HL-60 (cell line): Measurements from ENCODE around the gene PTPRN2.

Source experiments
- POLR2AphosphoS5 ChIP-seq: IDR thresholded peaks from 2 replicates; pipeline ENCODE4 v1.6.1; 2012; ENCODE audit warnings: low read depth
- TF ChIP-seq, protein P1 (sequence below): IDR thresholded peaks from one replicate; pipeline ENCODE4 v1.5.1; 2011; ENCODE audit warnings: low read length, control low read depth, inconsistent platforms; ENCODE audit not compliant: insufficient read depth
- TF ChIP-seq, protein P2 (sequence below): IDR thresholded peaks from 2 replicates; pipeline ENCODE4 v1.6.1; 2012; ENCODE audit warnings: low read depth; ENCODE audit not compliant: insufficient replicate concordance

DNA sequence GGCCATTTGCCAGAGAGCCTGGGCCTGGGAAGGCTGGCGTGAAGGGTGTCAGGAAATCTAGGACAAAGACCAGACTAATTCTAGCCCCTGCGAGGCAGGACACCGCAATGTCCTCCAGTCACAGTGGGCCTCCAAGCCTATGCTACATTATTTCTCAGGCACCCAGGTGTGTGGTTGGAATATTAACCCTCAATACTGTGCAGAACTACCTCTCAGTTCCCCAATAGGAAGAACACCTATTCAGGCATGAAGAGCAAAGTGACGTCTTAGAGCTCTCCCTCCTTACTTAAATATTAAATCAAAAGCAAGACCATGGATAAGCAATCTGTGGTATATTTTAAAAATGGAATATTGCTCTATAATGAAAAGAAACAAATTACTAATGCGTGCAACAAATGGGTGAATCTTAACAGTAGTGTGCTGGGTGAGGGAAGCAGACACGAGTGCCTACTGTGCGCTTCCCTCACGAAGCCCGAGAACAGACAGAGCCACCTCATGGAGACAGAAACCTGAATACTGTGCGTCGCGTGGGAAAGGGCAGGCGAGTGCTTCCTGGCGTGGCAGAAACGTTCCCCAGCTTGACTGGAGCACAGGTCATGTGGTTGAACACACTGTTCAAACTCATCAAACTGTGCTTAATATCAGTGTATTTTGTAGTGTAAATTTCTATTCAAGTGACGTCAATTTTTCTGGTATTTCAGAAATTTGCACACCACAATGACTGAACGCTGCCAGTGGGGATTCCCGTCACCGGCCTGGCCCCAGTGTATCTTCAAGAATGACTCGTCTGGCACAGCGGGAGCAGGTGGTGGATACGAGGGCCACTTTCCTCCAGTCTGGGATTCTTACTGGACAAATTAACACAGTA, 15.5 kb upstream of the PTPRN2 start:
- TF ChIP-seq, protein P1, sequence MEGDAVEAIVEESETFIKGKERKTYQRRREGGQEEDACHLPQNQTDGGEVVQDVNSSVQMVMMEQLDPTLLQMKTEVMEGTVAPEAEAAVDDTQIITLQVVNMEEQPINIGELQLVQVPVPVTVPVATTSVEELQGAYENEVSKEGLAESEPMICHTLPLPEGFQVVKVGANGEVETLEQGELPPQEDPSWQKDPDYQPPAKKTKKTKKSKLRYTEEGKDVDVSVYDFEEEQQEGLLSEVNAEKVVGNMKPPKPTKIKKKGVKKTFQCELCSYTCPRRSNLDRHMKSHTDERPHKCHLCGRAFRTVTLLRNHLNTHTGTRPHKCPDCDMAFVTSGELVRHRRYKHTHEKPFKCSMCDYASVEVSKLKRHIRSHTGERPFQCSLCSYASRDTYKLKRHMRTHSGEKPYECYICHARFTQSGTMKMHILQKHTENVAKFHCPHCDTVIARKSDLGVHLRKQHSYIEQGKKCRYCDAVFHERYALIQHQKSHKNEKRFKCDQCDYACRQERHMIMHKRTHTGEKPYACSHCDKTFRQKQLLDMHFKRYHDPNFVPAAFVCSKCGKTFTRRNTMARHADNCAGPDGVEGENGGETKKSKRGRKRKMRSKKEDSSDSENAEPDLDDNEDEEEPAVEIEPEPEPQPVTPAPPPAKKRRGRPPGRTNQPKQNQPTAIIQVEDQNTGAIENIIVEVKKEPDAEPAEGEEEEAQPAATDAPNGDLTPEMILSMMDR = no peak
- no peak for TF ChIP-seq POLR2AphosphoS5
- TF ChIP-seq, protein P2, sequence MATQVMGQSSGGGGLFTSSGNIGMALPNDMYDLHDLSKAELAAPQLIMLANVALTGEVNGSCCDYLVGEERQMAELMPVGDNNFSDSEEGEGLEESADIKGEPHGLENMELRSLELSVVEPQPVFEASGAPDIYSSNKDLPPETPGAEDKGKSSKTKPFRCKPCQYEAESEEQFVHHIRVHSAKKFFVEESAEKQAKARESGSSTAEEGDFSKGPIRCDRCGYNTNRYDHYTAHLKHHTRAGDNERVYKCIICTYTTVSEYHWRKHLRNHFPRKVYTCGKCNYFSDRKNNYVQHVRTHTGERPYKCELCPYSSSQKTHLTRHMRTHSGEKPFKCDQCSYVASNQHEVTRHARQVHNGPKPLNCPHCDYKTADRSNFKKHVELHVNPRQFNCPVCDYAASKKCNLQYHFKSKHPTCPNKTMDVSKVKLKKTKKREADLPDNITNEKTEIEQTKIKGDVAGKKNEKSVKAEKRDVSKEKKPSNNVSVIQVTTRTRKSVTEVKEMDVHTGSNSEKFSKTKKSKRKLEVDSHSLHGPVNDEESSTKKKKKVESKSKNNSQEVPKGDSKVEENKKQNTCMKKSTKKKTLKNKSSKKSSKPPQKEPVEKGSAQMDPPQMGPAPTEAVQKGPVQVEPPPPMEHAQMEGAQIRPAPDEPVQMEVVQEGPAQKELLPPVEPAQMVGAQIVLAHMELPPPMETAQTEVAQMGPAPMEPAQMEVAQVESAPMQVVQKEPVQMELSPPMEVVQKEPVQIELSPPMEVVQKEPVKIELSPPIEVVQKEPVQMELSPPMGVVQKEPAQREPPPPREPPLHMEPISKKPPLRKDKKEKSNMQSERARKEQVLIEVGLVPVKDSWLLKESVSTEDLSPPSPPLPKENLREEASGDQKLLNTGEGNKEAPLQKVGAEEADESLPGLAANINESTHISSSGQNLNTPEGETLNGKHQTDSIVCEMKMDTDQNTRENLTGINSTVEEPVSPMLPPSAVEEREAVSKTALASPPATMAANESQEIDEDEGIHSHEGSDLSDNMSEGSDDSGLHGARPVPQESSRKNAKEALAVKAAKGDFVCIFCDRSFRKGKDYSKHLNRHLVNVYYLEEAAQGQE = no peak
